ACHN (cell line): ENCODE data around the gene UVRAG.
"Not testable (repeated sequence)": the region's sequence is repeated elsewhere in the genome, so short reads cannot be mapped to it uniquely, and the experiment has no call there.

Experiments used
- DNase-seq: peaks from one replicate; pipeline ENCODE4 v3.0.0-alpha.2; 2015
- in situ Hi-C: cut with HindIII; loops from 2 replicates; pipeline ENCODE4 v1.10.0; 2017; ENCODE audit warnings: low sequenced_read_pairs, low pct_ligation_motif_present, low pct_unique_long_range_greater_than_20kb

The UVRAG gene

GRCh38 chr11:75823946-75824345 lies 8.9 kb downstream of the UVRAG start:
- in situ Hi-C loops = no loop called here
- no peak for DNase-seq

GRCh38 chr11:75826461-75827230 lies 11.6 kb downstream of the UVRAG start:
- in situ Hi-C loops = no loop called here
- no peak for DNase-seq

GRCh38 chr11:75827562-75827961 lies 12.6 kb downstream of the UVRAG start:
- no peak for DNase-seq
- in situ Hi-C loops = no loop called here

GRCh38 chr11:75831915-75832502 lies 17.0 kb downstream of the UVRAG start:
- no peak for DNase-seq
- in situ Hi-C loops = no loop called here

- in situ Hi-C loops = no loop called here
- no peak for DNase-seq
Observed at GRCh38 chr11:75834728-75835127, 19.7 kb downstream of the UVRAG start.

GRCh38 chr11:75836417-75836816 lies 21.4 kb downstream of the UVRAG start:
- DNase-seq = no peak
- in situ Hi-C loops = no loop called here

GRCh38 chr11:75839851-75840250 lies 24.8 kb downstream of the UVRAG start:
- in situ Hi-C loops = no loop called here
- DNase-seq = no peak

- in situ Hi-C loops = no loop called here
- no peak for DNase-seq
Observed at GRCh38 chr11:75840522-75840921, 25.5 kb downstream of the UVRAG start.

GRCh38 chr11:75841739-75842138 lies 26.7 kb downstream of the UVRAG start:
- DNase-seq = no peak
- in situ Hi-C loops = no loop called here

- no peak for DNase-seq
- in situ Hi-C loops = no loop called here
Observed at GRCh38 chr11:75845324-75845723, 30.3 kb downstream of the UVRAG start.

- in situ Hi-C loops = no loop called here
- no peak for DNase-seq
Observed at GRCh38 chr11:75849894-75850293, 34.9 kb downstream of the UVRAG start.

- DNase-seq = no peak
- in situ Hi-C loops = no loop called here
Observed at GRCh38 chr11:75850787-75851186, 35.8 kb downstream of the UVRAG start.

GRCh38 chr11:75851203-75851602 lies 36.2 kb downstream of the UVRAG start:
- in situ Hi-C loops = no loop called here
- DNase-seq = no peak

GRCh38 chr11:75852406-75853017 lies 37.5 kb downstream of the UVRAG start:
- in situ Hi-C loops = no loop called here
- no peak for DNase-seq

GRCh38 chr11:75853563-75853962 lies 38.6 kb downstream of the UVRAG start:
- DNase-seq, in situ Hi-C loops: not testable (repeated sequence)

GRCh38 chr11:75853971-75854370 lies 39.0 kb downstream of the UVRAG start:
- in situ Hi-C loops = no loop called here
- no peak for DNase-seq

GRCh38 chr11:75855206-75855605 lies 40.2 kb downstream of the UVRAG start:
- in situ Hi-C loops = no loop called here
- no peak for DNase-seq

GRCh38 chr11:75856912-75857311 lies 41.9 kb downstream of the UVRAG start:
- no peak for DNase-seq
- in situ Hi-C loops = no loop called here

- no peak for DNase-seq
- in situ Hi-C loops = no loop called here
Observed at GRCh38 chr11:75858042-75858441, 43.0 kb downstream of the UVRAG start.

- DNase-seq = no peak
- in situ Hi-C loops = no loop called here
Observed at GRCh38 chr11:75858613-75859012, 43.6 kb downstream of the UVRAG start.
